Psoas muscle (tissue), 8 donors: Measurements from ENCODE around the gene CASP1. TPM values are rescaled to one million over a fixed set of nuclear protein-coding genes. Genes with fewer than 3 reads are reported as not detected.

ENCODE experiments used
- ATAC-seq, 4 donors: fragments of 200-7000 bp; cut with Tn5 transposase; one replicate each; pipeline ENCODE4 v1.9.1; 2020; ENCODE audit warnings: moderate library complexity in 3 of 4, mild to moderate bottlenecking in 2 of 4
- DNase-seq, 2 donors: peaks; one replicate each; pipeline ENCODE4 v3.0.0-alpha.2; 2020
- H3K27ac ChIP-seq: fragments of 200-600 bp; one replicate; pipeline ENCODE4 v1.8.0; 2022
- H3K27me3 ChIP-seq, 3 donors: fragments of 200-600 bp in 1 of 3; one replicate each; pipeline versions ENCODE4 v1.6.1 to v1.8.0; 2013 to 2022; ENCODE audit warnings: low read length in 2 of 3, mild to moderate bottlenecking in 2 of 3, moderate library complexity in 1 of 3; ENCODE audit not compliant: insufficient read depth in 3 of 3
- H3K36me3 ChIP-seq, 2 donors: fragments of 200-600 bp in 1 of 2; one replicate each; pipeline versions ENCODE4 v1.6.1 to v1.8.0; 2013 to 2022; ENCODE audit warnings: low read depth in 1 of 2, mild to moderate bottlenecking in 1 of 2, moderate library complexity in 1 of 2; ENCODE audit not compliant: insufficient read depth in 1 of 2
- H3K4me1 ChIP-seq: fragments of 200-600 bp; one replicate; pipeline ENCODE4 v1.8.0; 2022
- H3K4me3 ChIP-seq: fragments of 200-600 bp; one replicate; pipeline ENCODE4 v1.8.0; 2022; ENCODE audit warnings: mild to moderate bottlenecking
- H3K9me3 ChIP-seq: fragments of 200-600 bp; one replicate; pipeline ENCODE4 v1.8.0; 2022
- WGBS, 3 donors: extraction: QIAGEN DNeasy Blood & Tissue Kit; methylation state at CpG; one replicate each; pipeline versions ENCODE4 v1.1.6 to v1.1.7; 2013; 5-methylcytosine and 5-hydroxymethylcytosine counted together
- intact Hi-C, 2 donors: fragments of 100-400 bp; cut with DNase I; formaldehyde crosslinking; loops; one replicate each; pipeline versions ENCODE4 v1.11.0 to v1.14.2; 2022
- polyA plus RNA-seq, 3 donors: library from polyadenylated mRNA; stranded (reverse); fragments of 200-250 nt; gene quantifications; one replicate each; pipeline ENCODE4 v1.2.3, GENCODE V29; 2013
- total RNA-seq, 4 donors: library from RNA; stranded (reverse); fragmentation: NEBNext Ultra II Directional in 2 of 4; extraction: Animal tissue kit (Norgen Biotek cat#: 25700) in 2 of 4; gene quantifications; one replicate each; pipeline versions ENCODE4 v1.2.1 to v1.2.4, GENCODE V29; 2021 to 2023
- TF ChIP-seq, protein P1 (sequence below): fragments of 200-600 bp; IDR thresholded peaks from one replicate; pipeline ENCODE4 v1.8.0; 2022; ENCODE audit warnings: antibody characterized with exemption
- donor health status: healthy with polysubstance abuse.
- donor health status: DM: no; HTN: no; CAD: no; lungs with moderate emphysema.
- donor health status: Bipolar disorder and iron deficiency.
- donor health status: healthy.
- donor health status: DM: yes; HTN: yes; CAD: no.
- donor health status: DM: no; HTN: no; CAD: no.
- donor health status: DM: no; HTN: no; CAD: no.
- donor health status: DM: yes; HTN: yes; CAD: no.

Gene CASP1
- total and polyA plus RNA-seq, 7 donors: 1.6 to 10.2 (median 3.3) TPM

DNA sequence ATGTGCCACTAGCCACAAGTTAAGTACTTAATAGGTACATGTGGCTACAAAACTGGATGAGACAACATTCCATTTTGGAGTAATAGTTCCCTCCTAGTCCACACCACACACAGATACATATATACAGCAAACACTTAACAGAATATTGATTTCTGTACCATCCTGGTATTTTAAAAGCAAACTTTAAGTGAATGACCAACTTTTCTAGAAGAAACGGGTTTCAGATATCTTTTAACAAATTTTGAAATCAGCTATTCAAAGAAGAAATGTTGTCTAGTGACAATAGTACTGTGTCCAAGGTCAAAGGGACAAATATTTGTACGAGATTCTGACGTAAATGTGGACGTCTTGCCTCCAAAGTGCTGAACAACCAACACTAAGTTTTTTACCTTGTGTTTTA, 22.5 kb upstream of the CASP1 start:
- WGBS, 3 donors: 54 to 55% (median 55%) methylated on average over 4 of the region's 4 CpGs
- H3K9me3 ChIP-seq: no peaks in the 10 kb centered on the region
- H3K4me1 ChIP-seq: no peaks in the 10 kb centered on the region
- ATAC-seq (no peak), DNase-seq (no peak)
- intact Hi-C loops: no loop called here
- H3K36me3 ChIP-seq: no peaks in the 10 kb centered on the region
- H3K27me3 ChIP-seq: no peaks in the 10 kb centered on the region
- H3K4me3 ChIP-seq: no peak overlapping the region
- TF ChIP-seq, protein P1, sequence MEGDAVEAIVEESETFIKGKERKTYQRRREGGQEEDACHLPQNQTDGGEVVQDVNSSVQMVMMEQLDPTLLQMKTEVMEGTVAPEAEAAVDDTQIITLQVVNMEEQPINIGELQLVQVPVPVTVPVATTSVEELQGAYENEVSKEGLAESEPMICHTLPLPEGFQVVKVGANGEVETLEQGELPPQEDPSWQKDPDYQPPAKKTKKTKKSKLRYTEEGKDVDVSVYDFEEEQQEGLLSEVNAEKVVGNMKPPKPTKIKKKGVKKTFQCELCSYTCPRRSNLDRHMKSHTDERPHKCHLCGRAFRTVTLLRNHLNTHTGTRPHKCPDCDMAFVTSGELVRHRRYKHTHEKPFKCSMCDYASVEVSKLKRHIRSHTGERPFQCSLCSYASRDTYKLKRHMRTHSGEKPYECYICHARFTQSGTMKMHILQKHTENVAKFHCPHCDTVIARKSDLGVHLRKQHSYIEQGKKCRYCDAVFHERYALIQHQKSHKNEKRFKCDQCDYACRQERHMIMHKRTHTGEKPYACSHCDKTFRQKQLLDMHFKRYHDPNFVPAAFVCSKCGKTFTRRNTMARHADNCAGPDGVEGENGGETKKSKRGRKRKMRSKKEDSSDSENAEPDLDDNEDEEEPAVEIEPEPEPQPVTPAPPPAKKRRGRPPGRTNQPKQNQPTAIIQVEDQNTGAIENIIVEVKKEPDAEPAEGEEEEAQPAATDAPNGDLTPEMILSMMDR: no peak
- H3K27ac ChIP-seq: no peak overlapping the region

DNA sequence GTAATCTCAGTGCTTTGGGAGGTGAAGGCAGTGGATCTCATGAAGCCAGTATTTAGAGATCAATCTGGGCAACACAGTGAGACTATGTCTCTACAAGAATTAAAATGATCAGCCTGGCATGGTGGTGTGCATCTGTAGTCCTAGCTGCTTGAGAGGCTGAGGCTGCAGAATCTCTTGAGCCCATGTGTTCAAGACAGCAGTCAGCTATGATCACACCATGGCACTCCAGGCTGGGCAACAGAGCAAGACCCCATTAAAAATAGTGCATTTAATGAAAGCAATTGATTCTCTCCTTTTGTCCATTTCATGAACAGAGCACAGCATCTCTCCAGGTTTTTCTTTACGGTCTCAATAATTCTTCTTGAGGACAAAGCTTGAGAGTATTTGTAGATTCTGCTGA, 21.5 kb upstream of the CASP1 start:
- DNase-seq: no peak
- WGBS, 3 donors: 89 to 100% (median 100%) methylated on average over 1 of the region's 1 CpG
- no peak overlapping the region for H3K27ac ChIP-seq
- TF ChIP-seq, protein P1: no peak
- H3K4me3 ChIP-seq: no peak overlapping the region
- no peaks in the 10 kb centered on the region for H3K4me1 ChIP-seq
- H3K27me3 ChIP-seq: no peaks in the 10 kb centered on the region
- intact Hi-C loops: no loop called here
- H3K36me3 ChIP-seq: no peaks in the 10 kb centered on the region
- no peaks in the 10 kb centered on the region for H3K9me3 ChIP-seq
- no peak for ATAC-seq

DNA sequence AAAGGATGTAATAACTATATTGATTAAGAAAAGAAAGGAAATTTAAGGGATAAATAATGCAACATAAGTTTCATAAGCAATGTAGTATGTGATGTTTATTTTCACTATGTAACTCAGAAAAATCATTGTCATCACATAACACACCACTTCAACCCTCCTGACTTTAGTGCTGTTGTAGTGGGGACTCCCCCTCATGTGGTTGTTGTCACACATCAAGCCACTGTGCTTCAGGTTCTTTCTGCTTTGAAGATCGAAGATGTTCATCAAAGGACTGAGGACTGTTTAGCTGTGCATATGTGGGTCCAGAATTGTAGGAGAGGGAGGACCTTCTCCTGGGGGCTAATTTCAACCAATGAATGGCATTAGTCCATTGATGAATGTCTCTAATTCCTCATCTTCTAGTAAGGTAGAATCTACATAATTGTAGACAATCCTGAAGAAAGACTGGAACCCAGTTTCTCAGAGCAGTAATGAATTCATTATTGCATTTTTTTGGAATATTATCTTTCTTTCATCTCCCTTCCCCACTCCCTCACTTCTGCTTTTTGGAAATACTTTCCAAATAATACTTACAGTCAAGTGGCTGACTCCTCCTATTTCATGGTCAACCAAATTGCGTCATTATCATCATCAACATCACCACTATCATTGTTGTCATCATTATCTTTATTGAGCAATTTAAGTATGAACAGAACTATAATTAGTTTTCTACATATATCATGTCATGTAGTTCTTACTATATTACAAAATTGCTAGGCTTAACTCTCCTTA, 20.0 kb upstream of the CASP1 start:
- DNase-seq: no peak
- ATAC-seq: no peak
- H3K36me3 ChIP-seq: no peaks in the 10 kb centered on the region
- 49 to 96% (median 67%) methylated on average over 2 of the region's 2 CpGs for WGBS, 3 donors
- no peaks in the 10 kb centered on the region for H3K4me1 ChIP-seq
- no peak overlapping the region for H3K27ac ChIP-seq
- TF ChIP-seq, protein P1: no peak
- intact Hi-C loops: no loop called here
- no peaks in the 10 kb centered on the region for H3K27me3 ChIP-seq
- no peak overlapping the region for H3K4me3 ChIP-seq
- H3K9me3 ChIP-seq: no peaks in the 10 kb centered on the region

DNA sequence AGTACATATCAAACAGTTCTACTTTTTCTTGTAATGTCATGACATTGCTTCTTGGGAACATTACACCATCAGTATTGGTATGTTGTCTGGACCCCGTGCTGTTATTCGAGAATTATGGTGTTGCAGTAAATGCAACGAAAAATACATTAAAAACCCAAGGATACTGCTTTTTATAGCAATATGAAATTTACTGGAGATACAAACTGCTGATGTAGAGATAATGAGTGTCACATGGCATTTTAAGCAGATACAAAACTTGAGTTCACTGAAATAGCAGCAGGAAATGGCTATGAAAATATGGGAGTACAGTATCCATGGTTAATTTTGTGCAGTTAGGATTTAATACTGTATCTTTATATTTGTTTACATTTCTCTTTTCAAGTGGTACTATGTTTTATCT, 17.5 kb upstream of the CASP1 start:
- ATAC-seq: no peak
- DNase-seq: no peak
- TF ChIP-seq, protein P1: no peak
- 72 to 74% (median 73%) methylated on average over 3 of the region's 3 CpGs for WGBS, 3 donors
- no peaks in the 10 kb centered on the region for H3K27me3 ChIP-seq
- H3K4me1 ChIP-seq: no peaks in the 10 kb centered on the region
- intact Hi-C loops: no loop called here
- no peaks in the 10 kb centered on the region for H3K36me3 ChIP-seq
- no peak overlapping the region for H3K4me3 ChIP-seq
- no peak overlapping the region for H3K27ac ChIP-seq
- no peaks in the 10 kb centered on the region for H3K9me3 ChIP-seq

DNA sequence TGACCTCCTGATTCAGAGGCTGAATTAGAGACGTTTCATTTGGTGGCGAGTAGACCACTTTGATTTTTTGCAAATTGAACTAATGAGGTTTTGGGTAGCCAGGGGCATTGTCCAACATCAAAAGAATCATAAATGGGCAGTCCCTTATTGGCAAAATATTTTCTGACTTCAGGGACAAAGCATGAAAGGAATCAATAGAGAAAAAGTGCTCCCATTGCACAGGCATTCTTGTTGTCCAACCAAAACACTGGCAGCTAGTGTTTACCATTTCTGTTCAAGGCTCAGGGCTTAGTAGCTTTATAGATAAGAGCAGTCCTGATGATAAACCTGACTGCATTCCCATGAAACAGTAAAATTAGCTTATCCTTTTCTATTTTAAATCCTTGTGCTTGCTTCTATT, 16.6 kb upstream of the CASP1 start:
- no peak overlapping the region for H3K4me3 ChIP-seq
- H3K9me3 ChIP-seq: no peaks in the 10 kb centered on the region
- TF ChIP-seq, protein P1: no peak
- intact Hi-C loops: no loop called here
- no peak for ATAC-seq
- H3K36me3 ChIP-seq: no peaks in the 10 kb centered on the region
- WGBS, 3 donors: 70 to 78% (median 78%) methylated on average over 2 of the region's 2 CpGs
- H3K4me1 ChIP-seq: no peaks in the 10 kb centered on the region
- H3K27me3 ChIP-seq: no peaks in the 10 kb centered on the region
- no peak overlapping the region for H3K27ac ChIP-seq
- no peak for DNase-seq
